Measurements from ENCODE around the gene UFSP1. TPM values are rescaled to one million over a fixed set of nuclear protein-coding genes. Genes with fewer than 3 reads are reported as not detected.

UFSP1 gene
- total RNA-seq, 1 experiment from 2014 or later = 4.8 TPM

DNA sequence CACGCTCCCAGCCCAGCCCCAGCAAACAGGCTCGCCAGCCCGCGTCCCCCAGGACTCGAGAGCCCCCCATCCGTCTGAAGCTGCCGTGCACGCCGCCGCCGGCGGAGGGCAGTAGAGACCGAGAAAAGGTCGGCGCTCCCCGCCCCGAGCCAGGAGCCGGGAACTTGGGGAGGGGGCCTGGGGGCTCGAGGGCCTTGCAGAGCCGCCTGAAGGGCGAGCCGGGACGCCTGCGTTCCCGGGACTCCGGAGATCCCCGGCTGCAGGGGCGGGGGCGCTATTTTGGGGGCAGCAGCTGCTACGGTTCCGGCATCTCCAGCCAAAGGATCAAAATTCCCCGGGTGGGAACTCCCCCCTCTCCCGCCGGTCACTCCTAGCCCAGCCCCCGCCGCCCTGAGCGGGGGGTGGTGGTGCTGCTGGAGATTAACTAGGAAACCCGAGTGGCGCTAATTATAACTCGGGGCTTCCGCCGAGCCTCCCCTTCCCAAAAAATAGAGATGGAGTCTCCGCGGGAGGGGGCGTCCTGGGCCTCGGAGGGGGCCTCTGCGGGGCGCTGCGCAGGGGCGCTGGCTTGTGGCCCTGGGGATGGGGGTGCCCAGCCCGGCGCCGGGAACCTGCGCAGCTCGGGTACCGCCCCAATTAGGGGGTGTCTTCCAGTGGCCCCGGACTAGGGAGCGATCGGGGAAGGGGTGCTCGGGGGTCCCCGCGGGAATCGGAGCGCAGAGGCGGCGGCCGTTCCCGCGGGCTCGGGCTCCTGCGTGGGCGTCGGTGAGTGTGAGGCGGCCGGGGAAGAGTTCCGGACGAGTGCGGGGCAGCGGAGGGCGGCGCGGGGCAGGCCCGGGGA lies 5.6 kb upstream of the UFSP1 start:
- H3K36me3 Mint-ChIP-seq = no peaks in the 10 kb centered on the region
- ATAC-seq (peak; percentile 43), DNase-seq (ENCODE audit: low spot score) (peak; percentile 95)
- ChIA-PET POLR2A (interaction anchor here (1.4 kb wide), 1 partner anchor 71 kb away, joined by 4 read pairs; no protein-coding TSS in a partner anchor), CTCF (interaction anchor here (0.5 to 3.2 kb wide), 33 partner anchors 16 to 349 kb away, joined by 3 to 30 read pairs (median 4); partner anchors contain the start of genes MUC3A, PLOD3, POP7 and SRRT)
- H3K27me3 Mint-ChIP-seq (ENCODE audit: low read depth) = peaks cover 32% of the 10 kb centered on the region
- H3K4me1 Mint-ChIP-seq = peaks cover 32% of the 10 kb centered on the region
- no peaks in the 10 kb centered on the region for H3K9me3 Mint-ChIP-seq
- peak overlapping the region; percentile 58 for H3K4me3 Mint-ChIP-seq
- TF ChIP-seq, protein P1, sequence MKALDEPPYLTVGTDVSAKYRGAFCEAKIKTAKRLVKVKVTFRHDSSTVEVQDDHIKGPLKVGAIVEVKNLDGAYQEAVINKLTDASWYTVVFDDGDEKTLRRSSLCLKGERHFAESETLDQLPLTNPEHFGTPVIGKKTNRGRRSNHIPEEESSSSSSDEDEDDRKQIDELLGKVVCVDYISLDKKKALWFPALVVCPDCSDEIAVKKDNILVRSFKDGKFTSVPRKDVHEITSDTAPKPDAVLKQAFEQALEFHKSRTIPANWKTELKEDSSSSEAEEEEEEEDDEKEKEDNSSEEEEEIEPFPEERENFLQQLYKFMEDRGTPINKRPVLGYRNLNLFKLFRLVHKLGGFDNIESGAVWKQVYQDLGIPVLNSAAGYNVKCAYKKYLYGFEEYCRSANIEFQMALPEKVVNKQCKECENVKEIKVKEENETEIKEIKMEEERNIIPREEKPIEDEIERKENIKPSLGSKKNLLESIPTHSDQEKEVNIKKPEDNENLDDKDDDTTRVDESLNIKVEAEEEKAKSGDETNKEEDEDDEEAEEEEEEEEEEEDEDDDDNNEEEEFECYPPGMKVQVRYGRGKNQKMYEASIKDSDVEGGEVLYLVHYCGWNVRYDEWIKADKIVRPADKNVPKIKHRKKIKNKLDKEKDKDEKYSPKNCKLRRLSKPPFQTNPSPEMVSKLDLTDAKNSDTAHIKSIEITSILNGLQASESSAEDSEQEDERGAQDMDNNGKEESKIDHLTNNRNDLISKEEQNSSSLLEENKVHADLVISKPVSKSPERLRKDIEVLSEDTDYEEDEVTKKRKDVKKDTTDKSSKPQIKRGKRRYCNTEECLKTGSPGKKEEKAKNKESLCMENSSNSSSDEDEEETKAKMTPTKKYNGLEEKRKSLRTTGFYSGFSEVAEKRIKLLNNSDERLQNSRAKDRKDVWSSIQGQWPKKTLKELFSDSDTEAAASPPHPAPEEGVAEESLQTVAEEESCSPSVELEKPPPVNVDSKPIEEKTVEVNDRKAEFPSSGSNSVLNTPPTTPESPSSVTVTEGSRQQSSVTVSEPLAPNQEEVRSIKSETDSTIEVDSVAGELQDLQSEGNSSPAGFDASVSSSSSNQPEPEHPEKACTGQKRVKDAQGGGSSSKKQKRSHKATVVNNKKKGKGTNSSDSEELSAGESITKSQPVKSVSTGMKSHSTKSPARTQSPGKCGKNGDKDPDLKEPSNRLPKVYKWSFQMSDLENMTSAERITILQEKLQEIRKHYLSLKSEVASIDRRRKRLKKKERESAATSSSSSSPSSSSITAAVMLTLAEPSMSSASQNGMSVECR (CRISPR knock-in tag; IDR thresholded peaks at IDR 0.05; ENCODE audit: borderline replicate concordance) = peak; percentile 40; the same call in 1 of the 2 replicates
- TF ChIP-seq ZNF416 (CRISPR knock-in tag; IDR thresholded peaks at IDR 0.05) (no peak), MAX (CRISPR knock-in tag; IDR thresholded peaks at IDR 0.05) (peak; percentile 44; the same call in 1 of the 2 replicates), SP1 (CRISPR knock-in tag; conservative IDR thresholded peaks at IDR 0.05) (0 out of 2 replicates have a peak, but pooled peaks have one; percentile 24), ZNF423 (CRISPR knock-in tag; IDR thresholded peaks at IDR 0.05) (peak; percentile 34; the same call in 1 of the 2 replicates), ZNF532 (CRISPR knock-in tag; IDR thresholded peaks at IDR 0.05; ENCODE audit: borderline replicate concordance) (no peak)
- TF ChIP-seq, protein P2, sequence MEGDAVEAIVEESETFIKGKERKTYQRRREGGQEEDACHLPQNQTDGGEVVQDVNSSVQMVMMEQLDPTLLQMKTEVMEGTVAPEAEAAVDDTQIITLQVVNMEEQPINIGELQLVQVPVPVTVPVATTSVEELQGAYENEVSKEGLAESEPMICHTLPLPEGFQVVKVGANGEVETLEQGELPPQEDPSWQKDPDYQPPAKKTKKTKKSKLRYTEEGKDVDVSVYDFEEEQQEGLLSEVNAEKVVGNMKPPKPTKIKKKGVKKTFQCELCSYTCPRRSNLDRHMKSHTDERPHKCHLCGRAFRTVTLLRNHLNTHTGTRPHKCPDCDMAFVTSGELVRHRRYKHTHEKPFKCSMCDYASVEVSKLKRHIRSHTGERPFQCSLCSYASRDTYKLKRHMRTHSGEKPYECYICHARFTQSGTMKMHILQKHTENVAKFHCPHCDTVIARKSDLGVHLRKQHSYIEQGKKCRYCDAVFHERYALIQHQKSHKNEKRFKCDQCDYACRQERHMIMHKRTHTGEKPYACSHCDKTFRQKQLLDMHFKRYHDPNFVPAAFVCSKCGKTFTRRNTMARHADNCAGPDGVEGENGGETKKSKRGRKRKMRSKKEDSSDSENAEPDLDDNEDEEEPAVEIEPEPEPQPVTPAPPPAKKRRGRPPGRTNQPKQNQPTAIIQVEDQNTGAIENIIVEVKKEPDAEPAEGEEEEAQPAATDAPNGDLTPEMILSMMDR (IDR thresholded peaks at IDR 0.05) = peak; percentile 89
- TF ChIP-seq, protein P3, sequence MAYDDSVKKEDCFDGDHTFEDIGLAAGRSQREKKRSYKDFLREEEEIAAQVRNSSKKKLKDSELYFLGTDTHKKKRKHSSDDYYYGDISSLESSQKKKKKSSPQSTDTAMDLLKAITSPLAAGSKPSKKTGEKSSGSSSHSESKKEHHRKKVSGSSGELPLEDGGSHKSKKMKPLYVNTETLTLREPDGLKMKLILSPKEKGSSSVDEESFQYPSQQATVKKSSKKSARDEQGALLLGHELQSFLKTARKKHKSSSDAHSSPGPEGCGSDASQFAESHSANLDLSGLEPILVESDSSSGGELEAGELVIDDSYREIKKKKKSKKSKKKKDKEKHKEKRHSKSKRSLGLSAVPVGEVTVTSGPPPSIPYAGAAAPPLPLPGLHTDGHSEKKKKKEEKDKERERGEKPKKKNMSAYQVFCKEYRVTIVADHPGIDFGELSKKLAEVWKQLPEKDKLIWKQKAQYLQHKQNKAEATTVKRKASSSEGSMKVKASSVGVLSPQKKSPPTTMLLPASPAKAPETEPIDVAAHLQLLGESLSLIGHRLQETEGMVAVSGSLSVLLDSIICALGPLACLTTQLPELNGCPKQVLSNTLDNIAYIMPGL (CRISPR knock-in tag; IDR thresholded peaks at IDR 0.05) = peak; percentile 9; the same call in 1 of the 2 replicates
- H3K27ac Mint-ChIP-seq = no peak overlapping the region
